ENCODE data around the gene FAM20C. TPM values are rescaled to one million over a fixed set of nuclear protein-coding genes. Genes with fewer than 3 reads are reported as not detected.

Gene FAM20C
- total RNA-seq, 1 donor from 2014 or later = 10.0 TPM

DNA sequence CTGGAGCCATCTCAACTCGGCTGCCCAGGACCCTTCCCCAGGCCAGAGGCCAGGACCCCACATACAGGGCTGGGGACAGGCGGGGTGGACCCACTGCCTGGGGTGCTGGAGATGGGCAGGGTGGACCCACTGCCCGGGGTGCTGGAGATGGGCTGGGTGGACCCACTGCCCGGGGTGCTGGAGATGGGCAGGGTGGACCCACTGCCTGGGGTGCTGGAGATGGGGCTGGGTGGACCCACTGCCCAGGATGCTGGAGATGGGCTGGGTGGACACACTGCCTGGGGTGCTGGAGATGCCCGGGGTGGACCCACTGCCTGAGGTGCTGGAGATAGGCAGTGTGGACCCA is 65.2 kb downstream of the FAM20C start:
- Histone ChIP-seq H3K4me3 (ENCODE audit: insufficient read depth, low read depth, low read length) (no peak overlapping the region), H3K9ac (ENCODE audit: low read length) (no peak overlapping the region), H3K79me2 (ENCODE audit: insufficient read depth, low read length) (no peaks in the 10 kb centered on the region), H3K4me1 (ENCODE audit: insufficient read depth, low read length) (no peaks in the 10 kb centered on the region), H3K27me3 (ENCODE audit: insufficient read depth, low read length) (no peaks in the 10 kb centered on the region), H2AFZ (ENCODE audit: low read depth, low read length) (no peak overlapping the region), H3K4me2 (ENCODE audit: low read length) (no peak overlapping the region), H4K20me1 (ENCODE audit: insufficient read depth, low read length) (peaks cover 15% of the 10 kb centered on the region), H3K36me3 (ENCODE audit: insufficient read depth, low read length) (no peaks in the 10 kb centered on the region), H3K9me3 (ENCODE audit: insufficient read depth, low read depth, low read length) (peaks cover 11% of the 10 kb centered on the region), H3K27ac (ENCODE audit: low read depth, low read length) (no peak overlapping the region)
- Mint-ChIP-seq H3K4me3 (ENCODE audit: unreplicated experiment) (no peak overlapping the region), H3K27ac (ENCODE audit: unreplicated experiment) (no peak overlapping the region), H3K9me3 (ENCODE audit: unreplicated experiment) (peaks cover 17% of the 10 kb centered on the region), H3K27me3 (ENCODE audit: low read depth, unreplicated experiment) (no peaks in the 10 kb centered on the region), H3K4me1 (ENCODE audit: low read depth, unreplicated experiment) (no peaks in the 10 kb centered on the region), H3K36me3 (ENCODE audit: low read depth, unreplicated experiment) (peaks cover 19% of the 10 kb centered on the region)
- TF ChIP-seq, protein P1, sequence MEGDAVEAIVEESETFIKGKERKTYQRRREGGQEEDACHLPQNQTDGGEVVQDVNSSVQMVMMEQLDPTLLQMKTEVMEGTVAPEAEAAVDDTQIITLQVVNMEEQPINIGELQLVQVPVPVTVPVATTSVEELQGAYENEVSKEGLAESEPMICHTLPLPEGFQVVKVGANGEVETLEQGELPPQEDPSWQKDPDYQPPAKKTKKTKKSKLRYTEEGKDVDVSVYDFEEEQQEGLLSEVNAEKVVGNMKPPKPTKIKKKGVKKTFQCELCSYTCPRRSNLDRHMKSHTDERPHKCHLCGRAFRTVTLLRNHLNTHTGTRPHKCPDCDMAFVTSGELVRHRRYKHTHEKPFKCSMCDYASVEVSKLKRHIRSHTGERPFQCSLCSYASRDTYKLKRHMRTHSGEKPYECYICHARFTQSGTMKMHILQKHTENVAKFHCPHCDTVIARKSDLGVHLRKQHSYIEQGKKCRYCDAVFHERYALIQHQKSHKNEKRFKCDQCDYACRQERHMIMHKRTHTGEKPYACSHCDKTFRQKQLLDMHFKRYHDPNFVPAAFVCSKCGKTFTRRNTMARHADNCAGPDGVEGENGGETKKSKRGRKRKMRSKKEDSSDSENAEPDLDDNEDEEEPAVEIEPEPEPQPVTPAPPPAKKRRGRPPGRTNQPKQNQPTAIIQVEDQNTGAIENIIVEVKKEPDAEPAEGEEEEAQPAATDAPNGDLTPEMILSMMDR (IDR thresholded peaks at IDR 0.05; ENCODE audit: insufficient read depth, low read depth, low read length) = no peak
- no peak for TF ChIP-seq EZH2 (IDR thresholded peaks at IDR 0.05; ENCODE audit: insufficient read depth, low read length)
- FAIRE-seq = no peak
- DNase-seq (ENCODE audit: low read depth) = no peak

DNA sequence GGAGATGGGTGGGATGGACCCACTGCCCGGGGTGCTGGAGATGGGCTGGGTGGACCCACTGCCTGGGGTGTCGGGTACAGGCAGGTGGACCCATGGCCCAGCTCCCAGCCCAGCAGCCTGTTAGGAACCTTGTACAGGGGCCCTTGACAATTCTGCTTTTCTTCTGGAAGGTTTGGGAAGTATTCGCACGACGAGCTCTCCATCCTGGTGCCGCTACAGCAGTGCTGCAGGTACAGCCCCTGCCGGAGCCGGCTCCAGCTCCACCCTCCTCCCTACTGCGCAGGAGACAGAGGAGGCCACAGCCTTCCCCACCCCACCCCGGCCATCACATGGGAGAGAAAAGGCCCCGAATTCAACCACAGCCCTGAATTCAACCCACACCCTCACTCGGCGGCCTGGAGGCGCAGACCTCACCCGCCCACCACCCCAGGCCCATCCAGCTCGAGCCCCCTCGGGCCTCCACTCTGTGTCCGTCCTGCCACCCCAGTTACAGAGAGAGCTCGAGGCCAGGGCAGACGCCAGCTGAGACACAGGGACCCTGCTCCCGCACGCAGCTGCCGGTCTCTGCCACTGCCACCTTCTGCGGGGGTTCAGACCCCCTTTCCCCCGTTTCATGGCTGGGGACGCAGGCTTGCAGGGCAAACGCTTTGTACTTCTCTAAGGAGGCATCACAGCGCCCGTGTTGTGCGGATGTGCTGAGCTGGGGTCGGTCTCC is 66.3 kb downstream of the FAM20C start:
- Histone ChIP-seq H3K4me2 (ENCODE audit: low read length) (no peak overlapping the region), H2AFZ (ENCODE audit: low read depth, low read length) (no peak overlapping the region), H3K4me1 (ENCODE audit: insufficient read depth, low read length) (no peaks in the 10 kb centered on the region), H3K36me3 (ENCODE audit: insufficient read depth, low read length) (no peaks in the 10 kb centered on the region), H3K9ac (ENCODE audit: low read length) (no peak overlapping the region), H3K27me3 (ENCODE audit: insufficient read depth, low read length) (no peaks in the 10 kb centered on the region), H3K79me2 (ENCODE audit: insufficient read depth, low read length) (no peaks in the 10 kb centered on the region), H3K9me3 (ENCODE audit: insufficient read depth, low read depth, low read length) (peaks cover 12% of the 10 kb centered on the region), H3K27ac (ENCODE audit: low read depth, low read length) (no peak overlapping the region), H3K4me3 (ENCODE audit: insufficient read depth, low read depth, low read length) (no peak overlapping the region), H4K20me1 (ENCODE audit: insufficient read depth, low read length) (peaks cover 15% of the 10 kb centered on the region)
- FAIRE-seq = no peak
- Mint-ChIP-seq H3K9me3 (ENCODE audit: unreplicated experiment) (peaks cover 18% of the 10 kb centered on the region), H3K27me3 (ENCODE audit: low read depth, unreplicated experiment) (no peaks in the 10 kb centered on the region), H3K27ac (ENCODE audit: unreplicated experiment) (no peak overlapping the region), H3K4me1 (ENCODE audit: low read depth, unreplicated experiment) (no peaks in the 10 kb centered on the region), H3K4me3 (ENCODE audit: unreplicated experiment) (no peak overlapping the region), H3K36me3 (ENCODE audit: low read depth, unreplicated experiment) (peaks cover 17% of the 10 kb centered on the region)
- no peak for DNase-seq (ENCODE audit: low read depth)
- TF ChIP-seq EZH2 (IDR thresholded peaks at IDR 0.05; ENCODE audit: insufficient read depth, low read length) = no peak
- TF ChIP-seq, protein P1 (IDR thresholded peaks at IDR 0.05; ENCODE audit: insufficient read depth, low read depth, low read length) = no peak

DNA sequence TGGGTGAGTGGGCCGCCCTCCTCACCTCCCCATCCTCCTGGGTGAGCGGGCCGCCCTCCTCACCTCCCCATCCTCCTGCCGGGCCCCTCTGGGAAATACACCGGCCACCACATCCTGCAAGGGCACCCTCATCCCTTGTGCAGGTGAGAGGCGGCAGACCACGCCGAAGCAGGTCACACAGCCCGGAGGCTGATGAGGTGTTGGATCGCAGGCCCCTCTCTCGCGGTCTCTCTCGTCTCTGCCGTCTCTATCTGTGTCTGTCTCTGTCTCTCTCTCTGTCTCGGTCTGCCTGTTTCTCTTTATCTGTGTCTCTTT is 66.8 kb downstream of the FAM20C start:
- H3K27ac ChIP-seq (ENCODE audit: low read depth, low read length) = no peak overlapping the region
- Mint-ChIP-seq H3K27me3 (ENCODE audit: low read depth, unreplicated experiment) (no peaks in the 10 kb centered on the region), H3K36me3 (ENCODE audit: low read depth, unreplicated experiment) (peaks cover 16% of the 10 kb centered on the region), H3K9me3 (ENCODE audit: unreplicated experiment) (peaks cover 18% of the 10 kb centered on the region), H3K4me1 (ENCODE audit: low read depth, unreplicated experiment) (no peaks in the 10 kb centered on the region), H3K27ac (ENCODE audit: unreplicated experiment) (peak overlapping the region; percentile 2), H3K4me3 (ENCODE audit: unreplicated experiment) (no peak overlapping the region)
- H4K20me1 ChIP-seq (ENCODE audit: insufficient read depth, low read length) = peaks cover 13% of the 10 kb centered on the region
- no peaks in the 10 kb centered on the region for H3K27me3 ChIP-seq (ENCODE audit: insufficient read depth, low read length)
- H3K36me3 ChIP-seq (ENCODE audit: insufficient read depth, low read length) = no peaks in the 10 kb centered on the region
- FAIRE-seq (no peak), DNase-seq (ENCODE audit: low read depth) (no peak)
- H3K4me1 ChIP-seq (ENCODE audit: insufficient read depth, low read length) = no peaks in the 10 kb centered on the region
- H3K4me3 ChIP-seq (ENCODE audit: insufficient read depth, low read depth, low read length) = no peak overlapping the region
- H3K4me2 ChIP-seq (ENCODE audit: low read length) = no peak overlapping the region
- H3K79me2 ChIP-seq (ENCODE audit: insufficient read depth, low read length) = no peaks in the 10 kb centered on the region
- H3K9ac ChIP-seq (ENCODE audit: low read length) = no peak overlapping the region
- TF ChIP-seq EZH2 (IDR thresholded peaks at IDR 0.05; ENCODE audit: insufficient read depth, low read length) = no peak
- TF ChIP-seq, protein P1 (IDR thresholded peaks at IDR 0.05; ENCODE audit: insufficient read depth, low read depth, low read length) = no peak
- H2AFZ ChIP-seq (ENCODE audit: low read depth, low read length) = no peak overlapping the region
- H3K9me3 ChIP-seq (ENCODE audit: insufficient read depth, low read depth, low read length) = peaks cover 12% of the 10 kb centered on the region

All from astrocyte (in vitro differentiated cells and primary cell).